Measurements from ENCODE around the gene NFE2L3.

NFE2L3 gene

DNA sequence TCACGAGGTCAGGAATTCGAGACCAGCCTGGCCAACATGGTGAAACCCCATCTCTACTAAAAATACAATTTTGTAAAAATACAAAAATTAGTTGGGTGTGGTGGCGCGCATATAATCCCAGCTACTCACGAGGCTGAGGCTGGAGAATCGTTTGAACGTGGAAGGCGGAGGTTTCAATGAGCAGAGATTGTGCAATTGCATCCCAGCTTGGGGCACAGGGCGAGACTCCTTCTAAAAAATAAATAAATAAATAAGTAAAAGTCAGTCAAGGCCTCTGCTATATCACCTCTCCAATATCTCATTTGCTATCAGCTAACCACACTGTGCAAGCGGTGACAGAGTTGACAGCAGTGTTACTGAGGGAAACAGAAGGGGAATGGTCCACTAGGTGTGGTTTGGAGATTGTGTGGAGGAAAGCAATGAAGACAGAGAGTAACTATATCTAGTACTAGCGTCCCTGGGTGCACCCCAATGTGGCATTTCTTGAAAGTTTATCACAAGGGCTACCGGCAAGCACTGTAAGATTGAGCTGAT lies 20.9 kb upstream of the NFE2L3 start:
- Histone ChIP-seq H3K4me1 (no peaks in the 10 kb centered on the region), H3K9me3 (no peaks in the 10 kb centered on the region), H3K27me3 (no peaks in the 10 kb centered on the region), H3K4me3 (no peak overlapping the region), H3K27ac (no peak overlapping the region), H3K36me3 (no peaks in the 10 kb centered on the region)
- DNase-seq: no peak
- intact Hi-C loops (cut with DNase I; ENCODE audit: low total_unique reads): no loop called here
- no peak for TF ChIP-seq CTCF (IDR thresholded peaks at IDR 0.05)

- H3K9me3 ChIP-seq: no peaks in the 10 kb centered on the region
- H3K4me3 ChIP-seq: no peak overlapping the region
- intact Hi-C loops (cut with DNase I; ENCODE audit: low total_unique reads): no loop called here
- no peak overlapping the region for H3K27ac ChIP-seq
- DNase-seq: no peak
- H3K36me3 ChIP-seq: no peaks in the 10 kb centered on the region
- H3K27me3 ChIP-seq: no peaks in the 10 kb centered on the region
- H3K4me1 ChIP-seq: no peaks in the 10 kb centered on the region
- no peak for TF ChIP-seq CTCF (IDR thresholded peaks at IDR 0.05)
Measured at GRCh38 chr7:26135076-26135475, 16.9 kb upstream of the NFE2L3 start.

- intact Hi-C loops (cut with DNase I; ENCODE audit: low total_unique reads): no loop called here
- DNase-seq: no peak
Measured at GRCh38 chr7:26135551-26135950, 16.4 kb upstream of the NFE2L3 start.

GRCh38 chr7:26136831-26137230 lies 15.2 kb upstream of the NFE2L3 start:
- H3K4me3 ChIP-seq: no peak overlapping the region
- no peak for TF ChIP-seq CTCF (IDR thresholded peaks at IDR 0.05)
- H3K36me3 ChIP-seq: no peaks in the 10 kb centered on the region
- intact Hi-C loops (cut with DNase I; ENCODE audit: low total_unique reads): no loop called here
- DNase-seq: no peak
- no peaks in the 10 kb centered on the region for H3K4me1 ChIP-seq
- no peak overlapping the region for H3K27ac ChIP-seq
- no peaks in the 10 kb centered on the region for H3K27me3 ChIP-seq
- H3K9me3 ChIP-seq: no peaks in the 10 kb centered on the region

More at GRCh38 chr7:26135551-26135950, 16.4 kb upstream of the NFE2L3 start:
- Histone ChIP-seq H3K36me3 (no peaks in the 10 kb centered on the region), H3K4me3 (no peak overlapping the region), H3K27me3 (no peaks in the 10 kb centered on the region), H3K27ac (no peak overlapping the region), H3K4me1 (no peaks in the 10 kb centered on the region), H3K9me3 (no peaks in the 10 kb centered on the region)
- no peak for TF ChIP-seq CTCF (IDR thresholded peaks at IDR 0.05)

GRCh38 chr7:26140380-26140779 lies 11.6 kb upstream of the NFE2L3 start:
- peaks cover 0 to 5% (median 0%) of the 10 kb centered on the region in 4 donors for H3K4me1 ChIP-seq
- H3K9me3 ChIP-seq: no peaks in the 10 kb centered on the region
- H3K4me3 ChIP-seq: no peak overlapping the region
- no peaks in the 10 kb centered on the region for H3K27me3 ChIP-seq
- intact Hi-C loops (cut with DNase I; ENCODE audit: low total_unique reads): loop anchor here (10.0 kb wide), 1 partner anchor 1294 kb away; no protein-coding TSS in a partner anchor
- TF ChIP-seq CTCF (IDR thresholded peaks at IDR 0.05): no peak
- no peaks in the 10 kb centered on the region for H3K36me3 ChIP-seq
- no peak overlapping the region for H3K27ac ChIP-seq
- DNase-seq: no peak

DNA sequence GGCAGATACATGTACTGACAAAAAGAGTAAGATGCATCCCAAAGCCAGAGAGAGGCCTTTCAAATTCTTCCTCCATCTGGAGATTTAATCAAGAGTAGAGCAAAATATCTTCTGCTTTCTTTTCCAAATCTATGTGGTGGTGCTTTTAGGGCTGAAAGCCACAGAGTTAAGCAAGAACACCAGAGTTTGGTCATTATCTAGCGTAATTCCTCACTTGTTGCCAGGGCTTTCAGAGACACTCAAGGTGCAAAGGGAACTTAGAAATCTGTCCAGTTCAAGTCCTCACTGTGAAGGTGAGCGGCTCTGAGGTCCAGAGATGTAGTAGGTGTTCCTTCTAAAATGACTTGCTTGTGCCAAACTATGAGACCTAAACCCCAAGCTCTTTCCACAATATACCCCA lies 10.9 kb upstream of the NFE2L3 start:
- no peaks in the 10 kb centered on the region for H3K27me3 ChIP-seq
- intact Hi-C loops (cut with DNase I; ENCODE audit: low total_unique reads): loop anchor here (10.0 kb wide), 1 partner anchor 1294 kb away; no protein-coding TSS in a partner anchor
- H3K4me1 ChIP-seq: peaks cover 0 to 5% (median 0%) of the 10 kb centered on the region in 4 donors
- no peak overlapping the region for H3K4me3 ChIP-seq
- TF ChIP-seq CTCF (IDR thresholded peaks at IDR 0.05): no peak
- no peak overlapping the region for H3K27ac ChIP-seq
- no peak for DNase-seq
- H3K36me3 ChIP-seq: no peaks in the 10 kb centered on the region
- H3K9me3 ChIP-seq: no peaks in the 10 kb centered on the region

All from tibial artery (tissue), 4 donors.